ENCODE results near the gene HOXD4.

DNA sequence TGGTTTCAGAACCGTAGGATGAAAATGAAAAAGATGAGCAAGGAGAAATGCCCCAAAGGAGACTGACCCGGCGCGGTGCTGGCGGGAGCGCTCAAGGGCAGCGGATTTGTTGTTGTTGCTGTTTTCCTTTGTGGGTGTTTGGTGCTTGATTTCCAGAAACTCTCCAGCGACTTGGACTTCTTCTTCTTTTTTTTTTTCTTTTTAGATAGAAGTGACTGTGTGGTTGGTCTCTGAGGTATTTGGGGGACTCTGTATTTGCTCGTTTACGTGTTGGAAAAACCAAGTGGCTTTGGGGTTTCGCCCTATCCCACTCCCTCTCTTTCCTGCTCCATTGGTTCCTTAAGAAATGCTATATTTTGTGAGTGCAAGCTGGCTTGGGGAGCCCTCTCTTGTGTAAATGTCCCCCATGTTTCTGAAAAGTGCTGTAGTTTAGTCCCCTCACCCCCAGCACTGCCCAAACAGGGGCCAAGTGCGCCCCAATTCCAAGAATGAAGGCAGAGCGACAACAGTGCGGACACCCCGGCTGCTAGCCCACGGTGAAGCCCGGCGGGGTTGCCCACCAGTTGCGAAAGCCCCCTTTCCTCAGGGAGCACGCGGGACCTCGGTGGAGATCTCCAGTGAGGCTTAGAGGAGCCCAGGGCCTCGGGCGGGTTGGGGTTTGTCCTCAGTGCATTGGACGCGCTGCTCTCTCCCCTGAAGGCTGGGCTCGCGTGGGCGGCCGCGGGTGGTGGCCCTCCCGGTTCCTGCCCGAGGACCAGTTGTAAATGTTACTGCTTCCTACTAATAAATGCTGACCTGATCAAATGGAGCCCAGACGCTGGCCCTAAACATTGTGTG lies 27.0 kb upstream of the HOXD4 start:
- TF ChIP-seq CTCF (IDR thresholded peaks at IDR 0.05) (no peak), EP300 (IDR thresholded peaks at IDR 0.05; ENCODE audit: borderline replicate concordance in 1 of 2, low read depth in 1 of 2, low read length in 1 of 2) (no peak), RFX5 (IDR thresholded peaks at IDR 0.05; ENCODE audit: low read length) (no peak), SMC3 (IDR thresholded peaks at IDR 0.05; ENCODE audit: low read depth, low read length) (no peak), RAD21 (IDR thresholded peaks at IDR 0.05; ENCODE audit: low read length) (no peak), NRF1 (IDR thresholded peaks at IDR 0.05; ENCODE audit: low read depth, low read length) (no peak)
- TF ChIP-seq, protein P1, sequence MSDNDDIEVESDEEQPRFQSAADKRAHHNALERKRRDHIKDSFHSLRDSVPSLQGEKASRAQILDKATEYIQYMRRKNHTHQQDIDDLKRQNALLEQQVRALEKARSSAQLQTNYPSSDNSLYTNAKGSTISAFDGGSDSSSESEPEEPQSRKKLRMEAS (IDR thresholded peaks at IDR 0.05; ENCODE audit: low read depth): no peak
- TF ChIP-seq, protein P2, sequence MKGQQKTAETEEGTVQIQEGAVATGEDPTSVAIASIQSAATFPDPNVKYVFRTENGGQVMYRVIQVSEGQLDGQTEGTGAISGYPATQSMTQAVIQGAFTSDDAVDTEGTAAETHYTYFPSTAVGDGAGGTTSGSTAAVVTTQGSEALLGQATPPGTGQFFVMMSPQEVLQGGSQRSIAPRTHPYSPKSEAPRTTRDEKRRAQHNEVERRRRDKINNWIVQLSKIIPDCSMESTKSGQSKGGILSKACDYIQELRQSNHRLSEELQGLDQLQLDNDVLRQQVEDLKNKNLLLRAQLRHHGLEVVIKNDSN (IDR thresholded peaks at IDR 0.05; ENCODE audit: borderline replicate concordance, low read depth): no peak

All from SK-N-SH (cell line).